Measurements from ENCODE around the gene HOXB4.

DNA sequence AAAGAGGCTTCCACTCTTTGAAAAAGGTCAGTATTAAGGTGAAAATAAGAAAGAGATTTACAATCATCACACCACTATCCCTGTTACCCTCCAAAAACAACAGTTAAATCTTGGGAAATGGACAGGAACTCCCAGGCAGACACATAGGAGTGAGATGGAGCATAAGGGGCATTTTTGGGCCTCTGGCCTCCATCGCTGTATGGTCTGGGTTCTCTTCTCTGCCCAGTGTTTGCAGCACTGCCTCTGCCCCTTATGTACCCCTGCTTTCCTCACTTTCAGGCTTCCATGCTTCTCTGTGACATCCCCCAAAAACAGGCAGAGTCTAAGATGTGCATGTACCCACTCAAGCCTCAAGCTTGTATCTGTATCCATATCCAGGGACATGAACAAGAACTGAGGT lies 32.6 kb downstream of the HOXB4 start:
- TF ChIP-seq EP300 (IDR thresholded peaks at IDR 0.05), result no peak
- TF ChIP-seq, protein P1, sequence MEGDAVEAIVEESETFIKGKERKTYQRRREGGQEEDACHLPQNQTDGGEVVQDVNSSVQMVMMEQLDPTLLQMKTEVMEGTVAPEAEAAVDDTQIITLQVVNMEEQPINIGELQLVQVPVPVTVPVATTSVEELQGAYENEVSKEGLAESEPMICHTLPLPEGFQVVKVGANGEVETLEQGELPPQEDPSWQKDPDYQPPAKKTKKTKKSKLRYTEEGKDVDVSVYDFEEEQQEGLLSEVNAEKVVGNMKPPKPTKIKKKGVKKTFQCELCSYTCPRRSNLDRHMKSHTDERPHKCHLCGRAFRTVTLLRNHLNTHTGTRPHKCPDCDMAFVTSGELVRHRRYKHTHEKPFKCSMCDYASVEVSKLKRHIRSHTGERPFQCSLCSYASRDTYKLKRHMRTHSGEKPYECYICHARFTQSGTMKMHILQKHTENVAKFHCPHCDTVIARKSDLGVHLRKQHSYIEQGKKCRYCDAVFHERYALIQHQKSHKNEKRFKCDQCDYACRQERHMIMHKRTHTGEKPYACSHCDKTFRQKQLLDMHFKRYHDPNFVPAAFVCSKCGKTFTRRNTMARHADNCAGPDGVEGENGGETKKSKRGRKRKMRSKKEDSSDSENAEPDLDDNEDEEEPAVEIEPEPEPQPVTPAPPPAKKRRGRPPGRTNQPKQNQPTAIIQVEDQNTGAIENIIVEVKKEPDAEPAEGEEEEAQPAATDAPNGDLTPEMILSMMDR (IDR thresholded peaks at IDR 0.05), result no peak
- TF ChIP-seq POLR2A (IDR thresholded peaks at IDR 0.05), result no peak
- TF ChIP-seq POLR2AphosphoS5 (IDR thresholded peaks at IDR 0.05), result no peak
